T-helper 2 cell treated with Interferon-gamma antibody and Interleukin-4, amounts not matched to agents 100 ng/mL and 5 ng/mL, for 36 hours (primary cell): ENCODE results near the gene MSI2. TPM values are rescaled to one million over a fixed set of nuclear protein-coding genes. Genes with fewer than 3 reads are reported as not detected.

Experiments
- intact Hi-C: fragments of 100-400 bp; cut with micrococcal nuclease; formaldehyde crosslinking; loops from one replicate; pipeline ENCODE4 v1.15.1; 2023
- total RNA-seq: library from RNA; stranded (reverse); gene quantifications from 2 replicates; pipeline ENCODE4 v1.2.3, GENCODE V29; 2022

MSI2 gene
- total RNA-seq, 1 donor from 2014 or later: 140 TPM

DNA sequence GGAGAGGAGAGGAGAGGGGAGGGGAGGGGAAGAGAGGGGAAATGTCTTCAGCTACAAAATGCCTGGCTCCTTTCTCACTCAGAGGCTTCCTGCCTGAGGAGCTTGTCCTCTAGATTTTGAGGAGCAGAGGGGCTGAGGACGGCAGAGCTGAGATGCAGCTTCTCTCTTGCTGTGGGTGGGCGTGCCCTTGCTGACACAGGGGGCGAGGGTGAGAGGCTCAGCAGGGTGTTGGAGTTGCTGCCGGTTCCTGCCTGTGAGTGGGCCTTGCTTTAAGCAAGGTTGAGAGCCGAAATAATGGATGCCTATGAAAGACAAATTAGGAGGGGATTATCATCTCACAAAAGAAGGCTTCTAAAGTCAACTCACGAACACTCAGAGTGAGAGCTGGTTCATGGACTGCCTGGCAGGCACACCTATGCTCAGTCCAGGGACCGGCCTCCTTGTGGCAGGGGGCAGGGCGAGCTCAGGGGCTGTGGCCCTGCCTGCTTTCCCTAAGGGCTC, 215.6 kb downstream of the MSI2 start:
- intact Hi-C loops: no loop called here

GRCh38 chr17:57475796-57476195, 219.5 kb downstream of the MSI2 start:
- intact Hi-C loops: no loop called here

DNA sequence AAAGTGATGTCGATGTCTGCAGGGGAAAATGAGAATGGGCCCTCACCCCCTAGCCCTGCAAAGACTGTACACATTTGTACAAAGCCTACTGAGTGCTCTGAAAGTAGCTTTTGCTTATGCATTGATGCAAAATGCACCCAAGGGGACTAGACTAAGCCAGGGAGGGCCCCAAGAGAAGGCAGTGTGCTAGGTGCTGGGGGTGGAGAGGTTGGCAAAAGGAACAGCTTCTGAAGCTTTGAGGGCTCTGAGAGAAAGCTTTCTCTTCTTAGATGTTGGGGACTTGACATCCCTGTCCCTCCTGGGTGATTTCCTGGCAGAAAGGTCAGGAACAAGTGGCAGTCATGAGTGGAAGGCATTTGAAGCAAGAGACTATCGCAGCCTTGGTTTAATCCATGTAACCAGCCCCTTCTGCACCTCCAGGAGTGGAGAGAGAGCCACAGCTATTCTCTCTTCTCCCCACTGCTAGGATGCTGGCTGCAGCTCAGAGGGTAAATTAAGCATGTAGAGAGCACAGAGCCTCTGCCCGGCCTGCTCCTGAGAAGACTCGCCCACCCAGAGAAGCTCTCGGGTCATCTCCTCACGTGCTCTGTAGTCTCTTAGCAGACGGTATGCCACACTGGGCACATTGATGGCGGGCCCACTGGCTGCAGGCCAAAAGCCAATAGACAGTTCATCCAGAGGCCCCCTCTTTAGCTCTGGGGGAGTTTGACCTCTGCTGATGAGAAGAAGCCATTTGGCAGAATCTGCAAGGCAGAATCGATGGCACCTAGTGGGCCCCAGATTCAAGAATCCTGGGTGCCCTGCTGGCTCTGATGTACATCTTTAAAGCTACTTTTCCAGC, 221.4 kb downstream of the MSI2 start:
- intact Hi-C loops: no loop called here

- intact Hi-C loops: no loop called here
These were observed 222.3 kb downstream of the MSI2 start for GRCh38 chr17:57478478-57479250.

DNA sequence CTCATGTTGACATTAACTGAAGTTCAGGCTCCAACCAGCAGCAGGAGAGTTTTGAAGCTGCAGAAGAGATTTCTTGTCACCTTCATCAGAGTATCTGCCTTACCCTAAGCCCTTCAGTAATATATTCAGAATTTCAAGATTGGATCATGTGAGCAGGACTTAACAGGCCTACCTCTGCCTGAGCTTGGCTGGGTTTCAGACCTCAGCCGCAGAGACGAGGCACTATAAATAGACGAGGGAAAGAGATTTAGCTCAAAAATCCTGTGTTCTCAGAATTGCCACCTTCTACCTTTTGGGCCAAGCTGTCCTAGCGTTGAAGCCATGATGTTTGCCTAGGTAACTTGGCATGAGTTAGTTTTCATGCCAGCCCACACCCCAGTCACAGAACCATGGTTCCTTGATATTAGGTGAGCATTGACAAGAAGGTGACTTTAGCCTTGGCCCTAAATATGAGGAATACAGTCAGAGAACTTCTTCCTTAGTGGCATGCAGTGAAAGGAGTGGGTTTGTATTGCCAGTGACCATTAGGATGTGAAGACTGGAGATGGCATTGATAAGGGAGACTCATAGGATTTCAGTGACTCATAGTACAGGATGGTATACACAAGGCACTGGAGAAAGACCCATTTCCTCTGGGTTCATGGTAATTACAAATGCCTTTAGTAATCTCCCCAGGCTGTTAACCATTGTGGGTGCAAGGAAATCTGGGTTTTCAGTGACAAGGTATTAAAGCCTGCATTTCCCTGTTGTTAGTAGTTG, 224.3 kb downstream of the MSI2 start:
- intact Hi-C loops: no loop called here

GRCh38 chr17:57481910-57482391, 225.6 kb downstream of the MSI2 start:
- intact Hi-C loops: no loop called here

DNA sequence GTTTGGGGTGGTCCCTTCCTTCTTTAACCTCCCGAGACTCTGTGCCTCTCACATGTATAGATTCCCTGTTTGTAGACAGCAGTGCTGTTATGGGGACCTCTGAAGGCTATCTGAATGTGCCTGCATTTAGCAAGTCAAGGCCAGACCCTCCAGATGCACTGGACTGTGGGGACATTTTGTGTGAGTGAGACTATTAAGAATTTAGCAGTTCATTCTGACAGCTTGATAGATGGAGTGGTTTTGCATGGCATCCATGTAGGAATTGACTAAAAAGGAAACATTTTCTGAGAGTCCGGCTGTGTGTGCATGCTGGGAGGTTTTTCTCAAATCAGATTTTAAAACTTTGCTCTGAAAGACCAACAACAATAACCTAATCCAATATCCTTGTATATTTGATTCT, 226.3 kb downstream of the MSI2 start:
- intact Hi-C loops: no loop called here

DNA sequence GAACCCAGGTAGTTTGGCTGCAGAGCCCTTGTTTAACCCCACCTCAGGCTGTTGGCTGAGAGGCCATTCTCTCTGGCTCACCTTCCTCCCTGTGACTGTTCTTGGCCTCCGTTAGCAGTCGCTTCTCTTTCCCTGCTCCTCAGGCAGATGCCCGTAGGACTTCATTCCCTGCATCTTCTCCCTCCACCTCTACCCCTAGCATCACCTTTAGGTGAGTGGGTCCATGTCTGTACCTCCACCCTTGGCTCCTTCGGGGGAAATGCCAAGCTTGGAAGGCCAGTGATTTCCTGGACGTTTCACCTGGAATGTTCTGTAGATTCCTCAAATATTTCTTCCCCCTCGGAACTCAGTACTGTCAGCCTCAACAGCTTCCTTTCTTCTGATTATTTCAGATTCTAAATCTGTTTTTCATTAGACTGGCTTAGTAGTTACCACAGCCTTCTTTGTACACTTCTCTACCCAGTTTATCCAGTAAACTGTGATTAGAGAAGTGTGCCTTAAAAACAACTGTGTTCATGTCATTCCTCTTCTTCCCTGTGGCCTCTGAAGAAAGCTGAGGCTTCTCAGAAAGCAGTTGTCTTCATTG, 227.9 kb downstream of the MSI2 start:
- intact Hi-C loops: no loop called here

GRCh38 chr17:57484826-57485565, 228.7 kb downstream of the MSI2 start:
- intact Hi-C loops: no loop called here

DNA sequence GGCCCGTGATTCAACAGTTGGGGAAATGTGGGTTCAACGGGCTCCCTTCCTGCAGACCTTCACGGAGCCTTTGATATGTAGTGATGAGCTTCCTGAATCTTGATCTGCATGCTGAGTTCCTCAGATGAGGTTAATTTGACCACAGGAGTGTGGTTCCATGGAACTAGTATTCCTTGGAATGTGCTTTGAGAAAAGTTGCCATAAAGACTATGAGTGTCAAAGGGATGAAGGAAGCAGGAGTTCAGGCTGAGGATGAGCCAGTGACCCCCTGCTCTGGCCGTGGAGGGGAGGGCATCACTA, 229.2 kb downstream of the MSI2 start:
- intact Hi-C loops: no loop called here

DNA sequence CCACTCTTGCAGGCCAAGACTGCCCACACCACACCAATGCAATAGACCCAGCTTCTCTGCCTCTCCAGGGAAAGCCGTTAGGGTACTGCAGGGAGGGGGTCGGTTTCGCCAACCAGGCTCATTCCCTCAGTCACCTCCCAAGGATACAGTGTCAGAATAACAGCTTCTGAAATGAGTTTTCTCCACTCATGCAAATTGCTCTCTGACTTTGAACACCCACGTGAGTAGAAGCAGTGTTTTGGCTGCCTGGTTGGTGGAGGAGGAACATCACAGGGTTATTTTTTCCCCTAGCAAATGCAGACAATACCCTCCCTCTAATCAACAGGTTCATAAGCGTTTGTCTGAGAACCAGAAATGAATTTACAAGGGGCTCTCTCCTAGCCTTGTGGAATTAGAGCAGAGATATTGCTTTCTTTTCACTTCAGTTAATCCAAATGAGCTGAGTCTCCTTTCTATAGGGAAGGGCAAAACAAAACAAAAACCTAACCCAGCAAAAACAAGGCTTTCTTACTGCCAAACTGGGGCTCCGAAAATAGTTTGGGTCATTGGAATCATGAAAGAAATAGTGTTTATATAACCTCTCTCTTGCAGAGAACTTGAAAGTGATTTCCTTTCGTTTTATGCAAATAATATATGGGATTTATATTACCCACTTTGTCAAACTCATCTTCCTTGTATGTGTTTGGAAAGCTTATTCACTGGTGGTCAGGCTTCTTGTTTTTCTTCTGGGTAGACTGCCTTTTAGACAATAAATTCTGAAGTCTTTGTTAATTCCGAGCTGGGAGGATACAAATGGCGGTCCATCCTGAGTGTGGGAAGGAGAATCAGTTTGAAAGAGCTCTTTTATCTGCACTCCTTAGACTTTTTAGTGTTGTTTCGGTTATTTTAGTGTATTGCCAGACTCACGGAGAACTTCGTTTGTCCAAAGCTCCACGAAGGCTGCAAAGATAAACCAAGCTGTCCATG, 229.9 kb downstream of the MSI2 start:
- intact Hi-C loops: no loop called here

DNA sequence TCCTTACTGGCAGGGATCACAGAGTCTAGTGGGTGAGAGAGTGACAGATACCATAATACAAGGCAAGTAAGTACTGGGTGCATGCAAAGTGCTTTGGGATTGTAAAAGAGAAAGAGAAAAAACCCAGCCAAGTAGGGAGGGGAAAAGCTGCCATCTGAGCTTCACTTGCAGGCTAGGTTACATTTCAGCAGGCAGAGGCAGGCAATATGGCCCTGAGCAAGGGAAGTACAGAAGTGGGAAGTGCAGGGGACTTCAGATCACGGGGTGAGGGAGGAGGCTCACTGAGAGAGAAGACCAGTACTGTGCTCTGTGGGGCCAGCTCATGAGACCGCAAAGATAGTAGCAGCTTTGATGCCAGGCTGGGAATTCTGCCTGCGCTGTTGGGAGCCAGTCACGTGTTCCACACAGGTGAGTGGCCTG, 230.6 kb downstream of the MSI2 start:
- intact Hi-C loops: no loop called here

DNA sequence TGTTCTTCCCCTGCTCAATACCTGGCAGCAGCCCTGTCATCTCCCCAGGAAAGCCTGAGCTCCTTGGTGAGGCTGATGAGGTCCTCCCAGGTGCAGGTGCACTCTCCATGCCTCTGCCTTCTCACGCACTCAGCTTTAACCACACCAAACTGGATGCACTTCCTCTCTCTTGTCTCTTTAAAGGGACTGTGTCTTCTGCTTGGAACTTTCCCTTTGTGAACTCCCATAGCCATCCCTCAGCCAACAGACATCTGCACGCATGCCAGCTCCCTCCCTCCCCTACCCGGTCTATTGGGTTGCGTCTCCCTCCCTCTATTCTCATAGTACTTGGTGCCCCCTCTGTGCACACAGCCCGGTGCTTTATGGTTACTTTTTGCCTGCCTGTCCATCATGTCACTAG, 231.2 kb downstream of the MSI2 start:
- intact Hi-C loops: no loop called here

- intact Hi-C loops: no loop called here
These were observed 232.5 kb downstream of the MSI2 start for GRCh38 chr17:57488856-57489255.

- intact Hi-C loops: no loop called here
These were observed 233.0 kb downstream of the MSI2 start for GRCh38 chr17:57489321-57489720.

DNA sequence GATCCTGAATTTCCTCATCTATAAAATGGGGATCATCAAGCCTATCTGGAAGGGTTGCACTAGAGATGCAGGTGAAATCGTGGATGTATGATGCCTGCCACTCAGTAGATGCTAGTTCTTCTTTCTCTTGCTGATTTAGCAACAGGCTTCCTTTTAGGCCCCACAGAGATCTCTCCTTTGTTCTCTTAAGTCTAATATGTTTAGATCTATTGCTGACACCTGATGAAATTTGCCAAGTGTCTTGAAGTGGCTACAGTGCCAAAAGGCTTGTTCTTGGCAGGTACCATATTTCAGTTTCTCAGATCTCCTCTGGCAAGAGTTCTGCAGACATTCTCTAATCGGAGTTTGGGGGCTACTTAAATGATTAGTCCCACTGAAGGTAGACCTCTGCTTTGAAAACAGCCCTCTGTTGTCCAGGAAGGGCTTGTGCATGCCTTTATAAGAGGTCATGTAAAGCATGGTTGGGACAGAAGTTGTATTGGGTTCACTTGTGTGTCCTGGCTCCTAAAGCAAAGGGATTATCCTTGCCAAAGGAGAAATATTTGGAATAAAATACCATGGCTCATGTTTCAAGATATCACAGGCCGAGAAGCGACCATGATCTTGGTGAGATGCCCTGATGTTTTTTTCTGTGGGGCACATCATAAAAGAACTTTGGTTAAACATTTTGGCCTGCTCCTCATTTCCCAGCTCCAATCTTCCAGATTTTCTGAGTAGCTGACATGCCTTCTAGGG, 234.0 kb downstream of the MSI2 start:
- intact Hi-C loops: no loop called here

DNA sequence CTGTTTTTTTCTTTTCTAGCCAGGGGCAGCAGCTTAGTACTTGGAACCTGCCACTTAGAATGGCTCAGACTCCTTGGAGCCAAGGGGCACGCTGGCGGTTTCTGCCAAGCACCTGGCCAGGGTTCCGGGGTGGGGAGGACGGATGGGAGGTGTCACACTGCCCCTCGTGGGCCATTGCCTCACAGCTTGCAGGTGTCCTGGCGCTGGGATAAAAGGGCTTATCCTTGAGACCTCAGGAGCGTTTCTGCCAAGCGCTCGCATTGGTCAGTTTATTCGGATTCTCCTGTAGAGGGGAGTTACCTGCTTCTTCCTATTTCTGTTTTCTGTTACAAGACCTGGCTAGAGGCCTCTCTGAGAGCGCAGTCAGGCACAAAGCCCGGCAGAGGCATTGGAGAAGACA, 234.6 kb downstream of the MSI2 start:
- intact Hi-C loops: no loop called here

- intact Hi-C loops: no loop called here
These were observed 236.8 kb downstream of the MSI2 start for GRCh38 chr17:57493171-57493570.

DNA sequence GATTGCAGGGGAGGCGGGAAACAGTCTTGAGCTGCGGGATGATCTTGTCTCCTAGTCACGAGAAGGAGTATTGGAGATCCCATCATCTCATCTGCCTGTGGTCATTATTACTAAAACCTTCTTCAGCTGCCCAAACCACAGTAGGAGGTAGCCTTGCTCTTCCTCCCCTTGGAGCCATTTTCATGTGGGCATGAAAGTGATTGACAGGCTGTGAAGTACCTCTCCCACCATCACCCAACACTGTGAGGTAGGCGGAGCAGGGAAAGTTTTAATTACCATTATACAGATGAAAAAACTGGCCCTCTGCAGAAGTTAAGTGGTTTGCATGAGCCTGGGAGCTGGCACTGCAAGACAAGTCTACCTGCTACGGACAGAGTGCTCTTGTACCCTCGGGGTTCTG, 237.3 kb downstream of the MSI2 start:
- intact Hi-C loops: no loop called here
